DMS53 treated with DMSO at 0.1 percent for 48 hours (cell line): ENCODE measurements around the gene CEP20.
"Not testable (repeated sequence)": the region's sequence is repeated elsewhere in the genome, so short reads cannot be mapped to it uniquely, and the experiment has no call there.

Experiments
- DNase-seq: peaks from one replicate; lab custom pipeline; 2025; ENCODE audit not compliant: unreplicated experiment; lab: John Stamatoyannopoulos, UW

Gene CEP20

GRCh38 chr16:15858921-15859668 lies 29.3 kb downstream of the CEP20 start:
- DNase-seq, result no peak

- no peak for DNase-seq
Observed at GRCh38 chr16:15857724-15858560, 30.5 kb downstream of the CEP20 start.

- DNase-seq, result no peak
Observed at GRCh38 chr16:15856901-15857698, 31.3 kb downstream of the CEP20 start, which contains the start of gene MYH11. MYH11 (minus strand) TSS chr16:15857028; CDS start chr16:15838252, 18,776 bp downstream.

GRCh38 chr16:15856182-15856581 lies 32.2 kb downstream of the CEP20 start:
- no peak for DNase-seq

GRCh38 chr16:15855704-15856003 lies 32.7 kb downstream of the CEP20 start:
- DNase-seq, result no peak

GRCh38 chr16:15854906-15855703 lies 33.3 kb downstream of the CEP20 start:
- no peak for DNase-seq

GRCh38 chr16:15854061-15854460 lies 34.3 kb downstream of the CEP20 start:
- DNase-seq, result no peak

- DNase-seq, result no peak
Observed at GRCh38 chr16:15853021-15853420, 35.4 kb downstream of the CEP20 start.

GRCh38 chr16:15850555-15850954 lies 37.8 kb downstream of the CEP20 start:
- DNase-seq, result not testable (repeated sequence)

- no peak for DNase-seq
Observed at GRCh38 chr16:15849209-15849981, 39.0 kb downstream of the CEP20 start.

GRCh38 chr16:15847611-15848175 lies 40.7 kb downstream of the CEP20 start:
- no peak for DNase-seq

GRCh38 chr16:15846510-15846909 lies 41.9 kb downstream of the CEP20 start:
- no peak for DNase-seq

- DNase-seq, result no peak
Observed at GRCh38 chr16:15843635-15844279, 44.6 kb downstream of the CEP20 start.

GRCh38 chr16:15839204-15839603 lies 49.2 kb downstream of the CEP20 start:
- not testable (repeated sequence) for DNase-seq

- DNase-seq, result no peak
Observed at GRCh38 chr16:15837761-15838160, 50.6 kb downstream of the CEP20 start.

GRCh38 chr16:15836965-15837611 lies 51.3 kb downstream of the CEP20 start:
- DNase-seq, result no peak

GRCh38 chr16:15836074-15836473 lies 52.3 kb downstream of the CEP20 start:
- no peak for DNase-seq

GRCh38 chr16:15835136-15835878 lies 53.1 kb downstream of the CEP20 start:
- DNase-seq, result no peak
